Stomach smooth muscle (tissue), 2 donors: ENCODE measurements around the gene EN1.

Source experiments
- H3K27ac ChIP-seq: one replicate; pipeline ENCODE4 v1.7.0; 2013; ENCODE audit warnings: mild to moderate bottlenecking, low read length, inconsistent platforms
- H3K27me3 ChIP-seq, 2 donors: one replicate each; pipeline ENCODE4 v1.7.0; 2013; ENCODE audit warnings: low read length in 2 of 2; ENCODE audit not compliant: insufficient read depth in 2 of 2, control insufficient read depth in 1 of 2
- H3K36me3 ChIP-seq, 2 donors: one replicate each; pipeline ENCODE4 v1.7.0; 2013; ENCODE audit warnings: low read length in 2 of 2; ENCODE audit not compliant: control insufficient read depth in 2 of 2, insufficient read depth in 2 of 2
- H3K4me1 ChIP-seq: one replicate; pipeline ENCODE4 v1.7.0; 2013; ENCODE audit warnings: low read length; ENCODE audit not compliant: control insufficient read depth, insufficient read depth
- H3K4me3 ChIP-seq, 2 donors: one replicate each; pipeline ENCODE4 v1.7.0; 2013; ENCODE audit warnings: low read length in 2 of 2
- H3K9ac ChIP-seq, 2 donors: one replicate each; pipeline ENCODE4 v1.7.0; 2013; ENCODE audit warnings: low read length in 2 of 2, mild to moderate bottlenecking in 1 of 2
- H3K9me3 ChIP-seq, 2 donors: one replicate each; pipeline ENCODE4 v1.7.0; 2013; ENCODE audit warnings: low read length in 2 of 2; ENCODE audit not compliant: control insufficient read depth in 2 of 2
- donor health status: healthy.
- donor health status: Pancreatic carcinoma.

The EN1 gene

GRCh38 chr2:118841450-118841827, 6.0 kb downstream of the EN1 start:
- Histone ChIP-seq H3K27me3 (peaks cover 88 to 92% of the 10 kb centered on the region in 2 donors), H3K9me3 (no peaks in the 10 kb centered on the region), H3K9ac (no peak overlapping the region), H3K4me3 (peak overlapping the region in 1 of 2 donors; percentile 62), H3K4me1 (peaks cover 12% of the 10 kb centered on the region), H3K36me3 (no peaks in the 10 kb centered on the region), H3K27ac (no peak overlapping the region)

- H3K4me3 ChIP-seq: no peak overlapping the region
- H3K27ac ChIP-seq: no peak overlapping the region
- H3K4me1 ChIP-seq: peaks cover 30% of the 10 kb centered on the region
- H3K36me3 ChIP-seq: no peaks in the 10 kb centered on the region
- peaks cover 89 to 94% of the 10 kb centered on the region in 2 donors for H3K27me3 ChIP-seq
- no peak overlapping the region for H3K9ac ChIP-seq
- no peaks in the 10 kb centered on the region for H3K9me3 ChIP-seq
These were observed 8.6 kb downstream of the EN1 start for GRCh38 chr2:118838741-118839455.

GRCh38 chr2:118837621-118838020, 9.8 kb downstream of the EN1 start:
- H3K27ac ChIP-seq: no peak overlapping the region
- H3K36me3 ChIP-seq: no peaks in the 10 kb centered on the region
- no peak overlapping the region for H3K4me3 ChIP-seq
- no peaks in the 10 kb centered on the region for H3K9me3 ChIP-seq
- H3K4me1 ChIP-seq: peaks cover 26% of the 10 kb centered on the region
- peaks cover 93 to 94% of the 10 kb centered on the region in 2 donors for H3K27me3 ChIP-seq
- no peak overlapping the region for H3K9ac ChIP-seq

DNA sequence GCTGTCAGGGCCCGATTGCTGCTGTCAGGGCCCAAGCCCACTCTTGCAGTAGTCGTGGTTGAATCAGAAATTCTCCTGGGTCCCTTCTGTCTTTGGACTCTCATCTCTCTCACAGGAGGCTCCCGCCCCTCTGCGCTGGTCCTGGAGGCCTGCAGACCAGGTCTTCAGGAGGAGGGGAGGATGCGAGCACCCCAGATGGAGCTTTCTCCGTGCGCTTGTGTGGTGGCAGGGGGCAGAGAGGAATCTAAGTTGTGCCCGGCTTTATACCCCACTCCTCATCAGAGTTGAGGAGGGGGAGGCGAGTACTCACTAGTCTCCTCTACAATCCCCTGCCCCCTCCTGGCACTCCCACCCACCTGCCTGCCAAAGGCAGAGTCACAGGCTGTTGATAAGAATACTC, 10.4 kb downstream of the EN1 start:
- H3K27ac ChIP-seq: no peak overlapping the region
- peaks cover 94 to 97% of the 10 kb centered on the region in 2 donors for H3K27me3 ChIP-seq
- H3K9me3 ChIP-seq: no peaks in the 10 kb centered on the region

DNA sequence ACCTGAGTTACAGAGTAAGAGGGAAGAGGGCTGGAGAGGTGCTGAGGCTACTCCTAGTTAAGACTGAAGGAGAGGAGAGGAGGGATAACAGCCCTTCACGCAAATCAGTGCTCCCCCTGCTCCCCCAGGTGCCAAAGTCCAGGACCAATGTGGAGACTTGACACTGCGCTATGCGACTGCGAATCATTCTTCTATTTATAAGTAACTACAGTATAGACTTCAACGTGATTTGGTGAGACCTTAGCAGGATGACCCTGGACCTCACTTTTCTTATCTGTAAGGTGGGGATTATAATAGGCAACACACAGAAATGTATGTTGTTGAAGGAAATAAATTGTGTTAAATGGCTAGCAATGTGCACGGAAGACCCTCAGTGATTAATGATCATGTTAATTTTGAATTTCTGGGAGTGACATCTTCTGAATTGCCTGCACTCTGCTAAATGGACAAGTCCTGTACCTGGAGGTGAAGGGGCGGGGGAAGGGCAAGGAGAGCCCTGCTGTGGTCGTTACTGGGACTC, 11.0 kb downstream of the EN1 start:
- Histone ChIP-seq H3K9me3 (no peaks in the 10 kb centered on the region), H3K4me3 (peak overlapping the region; percentile 46 to 68), H3K27ac (no peak overlapping the region), H3K4me1 (peaks cover 18% of the 10 kb centered on the region), H3K9ac (no peak overlapping the region), H3K36me3 (no peaks in the 10 kb centered on the region), H3K27me3 (peaks cover 94 to 96% of the 10 kb centered on the region in 2 donors)

More for the DNA sequence above, 10.4 kb downstream of the EN1 start:
- Histone ChIP-seq H3K4me1 (peaks cover 23% of the 10 kb centered on the region), H3K36me3 (no peaks in the 10 kb centered on the region), H3K9ac (no peak overlapping the region), H3K4me3 (no peak overlapping the region)

DNA sequence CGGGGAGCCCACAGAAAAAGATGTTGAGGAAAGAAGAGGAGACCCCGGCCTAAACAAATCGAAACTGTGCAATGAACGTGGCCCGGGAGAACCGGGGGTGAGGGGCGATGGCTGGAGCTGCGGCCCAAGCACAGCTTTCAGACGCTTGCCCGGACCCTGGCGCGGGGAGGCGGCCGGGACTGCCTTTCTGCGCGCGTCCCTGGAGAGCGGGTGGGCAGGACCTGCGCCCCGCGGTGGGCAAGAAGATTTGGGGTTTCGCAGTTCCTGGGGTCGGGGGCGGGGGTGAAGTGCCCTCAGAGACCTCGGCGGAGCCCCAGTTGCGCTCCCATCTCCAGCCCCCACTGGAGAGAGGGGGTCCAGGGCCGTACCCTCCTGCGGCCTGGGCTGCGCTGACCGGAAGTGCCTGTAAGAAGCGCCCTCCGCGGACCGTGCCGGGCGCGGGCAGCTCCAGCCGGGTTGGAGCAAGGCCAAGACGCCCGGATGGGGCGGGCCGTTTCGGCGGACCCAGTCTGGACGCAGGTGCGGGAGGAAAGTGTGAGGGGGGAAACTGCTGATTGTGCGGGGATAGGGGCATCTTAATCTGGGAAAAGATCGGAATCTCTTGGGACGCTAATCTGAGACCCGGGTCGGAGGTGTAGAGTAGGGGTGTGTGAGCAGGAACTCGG, 11.6 kb downstream of the EN1 start:
- Histone ChIP-seq H3K4me3 (peak overlapping the region; percentile 46 to 68), H3K27ac (no peak overlapping the region)

DNA sequence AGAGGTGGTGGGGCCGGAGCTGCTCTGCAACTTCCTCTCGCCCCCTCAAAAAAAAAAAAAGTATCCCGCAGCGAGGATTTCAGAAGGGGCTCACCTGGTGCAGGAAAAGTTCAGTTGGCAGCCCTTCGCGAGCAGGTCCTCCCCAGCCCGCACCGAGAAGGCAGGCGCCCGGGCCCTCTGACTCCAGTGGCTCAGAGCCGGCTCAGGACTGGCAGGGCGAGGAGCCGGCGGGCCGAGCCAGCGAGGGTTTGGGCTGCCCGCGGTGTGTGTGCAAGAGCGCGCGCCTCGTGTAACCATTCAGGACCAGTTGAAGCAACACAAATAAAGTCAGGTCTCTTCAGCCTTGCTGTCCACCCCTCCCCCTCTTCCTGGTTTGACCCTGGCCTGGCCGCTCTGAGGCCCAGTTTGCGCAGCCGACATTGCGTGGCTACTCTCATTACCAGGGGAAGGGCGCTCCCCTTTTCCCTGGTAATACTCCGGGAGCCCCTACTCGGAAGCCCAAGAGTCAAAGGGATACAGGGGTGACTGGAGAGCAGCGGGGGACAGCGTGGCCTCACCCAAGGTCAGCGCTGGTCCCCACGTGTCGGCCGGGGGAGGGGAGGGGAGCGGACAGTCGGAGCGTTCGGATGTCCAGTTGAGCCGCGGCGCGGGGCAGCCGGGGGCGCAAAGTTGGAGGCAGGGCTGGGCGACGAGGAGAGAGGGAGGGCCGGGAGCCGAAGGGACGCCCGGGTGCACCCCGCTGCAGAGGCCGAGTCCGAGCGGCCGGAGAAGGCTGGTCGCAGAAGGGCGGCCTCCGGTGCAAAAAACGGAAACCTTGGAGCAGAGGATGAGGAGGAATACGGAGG, 12.3 kb downstream of the EN1 start:
- no peaks in the 10 kb centered on the region for H3K9me3 ChIP-seq
- H3K4me1 ChIP-seq: peaks cover 18% of the 10 kb centered on the region
- no peaks in the 10 kb centered on the region for H3K36me3 ChIP-seq
- peak overlapping the region; percentile 46 to 68 for H3K4me3 ChIP-seq
- H3K27ac ChIP-seq: no peak overlapping the region
- H3K9ac ChIP-seq: no peak overlapping the region
- peaks cover 88 to 90% of the 10 kb centered on the region in 2 donors for H3K27me3 ChIP-seq

More for the DNA sequence above, 11.6 kb downstream of the EN1 start:
- H3K9me3 ChIP-seq: no peaks in the 10 kb centered on the region
- no peaks in the 10 kb centered on the region for H3K36me3 ChIP-seq
- no peak overlapping the region for H3K9ac ChIP-seq
- H3K4me1 ChIP-seq: peaks cover 18% of the 10 kb centered on the region
- H3K27me3 ChIP-seq: peaks cover 90 to 94% of the 10 kb centered on the region in 2 donors

- H3K36me3 ChIP-seq: no peaks in the 10 kb centered on the region
- H3K27me3 ChIP-seq: peaks cover 84 to 87% of the 10 kb centered on the region in 2 donors
- H3K27ac ChIP-seq: no peak overlapping the region
- H3K9me3 ChIP-seq: no peaks in the 10 kb centered on the region
- no peak overlapping the region for H3K9ac ChIP-seq
- H3K4me1 ChIP-seq: peaks cover 18% of the 10 kb centered on the region
- H3K4me3 ChIP-seq: no peak overlapping the region
These were observed 13.0 kb downstream of the EN1 start for GRCh38 chr2:118834440-118834810.

GRCh38 chr2:118833716-118834439, 13.6 kb downstream of the EN1 start:
- no peak overlapping the region for H3K27ac ChIP-seq
- H3K9ac ChIP-seq: no peak overlapping the region
- peaks cover 18% of the 10 kb centered on the region for H3K4me1 ChIP-seq
- no peaks in the 10 kb centered on the region for H3K9me3 ChIP-seq
- H3K4me3 ChIP-seq: no peak overlapping the region
- H3K36me3 ChIP-seq: no peaks in the 10 kb centered on the region
- peaks cover 85 to 87% of the 10 kb centered on the region in 2 donors for H3K27me3 ChIP-seq
